ENCODE data around the gene SDR9C7.

Gene SDR9C7

DNA sequence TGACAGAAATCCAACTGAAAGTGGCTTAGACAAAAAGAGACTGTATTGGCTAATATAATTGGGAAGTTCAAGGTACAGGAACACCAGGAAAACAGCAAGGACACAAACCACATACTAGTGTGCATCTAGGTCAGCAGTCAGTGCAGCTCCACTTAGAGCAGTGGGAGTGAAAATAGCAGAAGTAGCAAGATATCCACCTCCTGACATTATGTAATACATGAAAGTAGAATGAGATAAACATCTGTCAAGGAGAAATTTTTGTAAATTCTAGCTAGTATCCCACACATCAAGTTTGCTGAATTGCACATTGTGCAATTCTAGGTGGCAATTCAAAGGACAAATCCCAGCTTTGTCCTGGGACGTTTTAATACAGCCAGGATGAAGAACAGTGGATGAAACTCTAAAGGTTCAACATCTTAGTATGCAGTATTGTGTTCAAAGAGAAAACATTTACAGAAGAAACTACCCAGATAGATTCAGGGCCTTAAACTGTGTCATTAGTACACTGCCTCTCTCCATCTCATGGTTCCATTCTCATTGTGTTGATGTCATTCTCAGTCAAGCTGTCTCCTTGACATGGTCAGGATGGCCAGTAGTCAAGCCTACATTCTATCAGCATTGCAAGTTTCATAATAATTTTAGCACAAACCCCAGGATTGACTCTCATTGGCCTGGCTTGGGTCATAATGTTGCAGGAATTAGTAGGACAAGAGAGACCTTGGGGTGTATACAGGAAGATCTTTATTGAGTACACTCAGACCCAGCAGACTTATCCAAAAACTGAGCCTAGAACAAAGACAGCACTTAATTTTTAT is 56.8 kb downstream of the SDR9C7 start:
- no peak for DNase-seq (ENCODE audit: low read depth in 2 of 2)

DNA sequence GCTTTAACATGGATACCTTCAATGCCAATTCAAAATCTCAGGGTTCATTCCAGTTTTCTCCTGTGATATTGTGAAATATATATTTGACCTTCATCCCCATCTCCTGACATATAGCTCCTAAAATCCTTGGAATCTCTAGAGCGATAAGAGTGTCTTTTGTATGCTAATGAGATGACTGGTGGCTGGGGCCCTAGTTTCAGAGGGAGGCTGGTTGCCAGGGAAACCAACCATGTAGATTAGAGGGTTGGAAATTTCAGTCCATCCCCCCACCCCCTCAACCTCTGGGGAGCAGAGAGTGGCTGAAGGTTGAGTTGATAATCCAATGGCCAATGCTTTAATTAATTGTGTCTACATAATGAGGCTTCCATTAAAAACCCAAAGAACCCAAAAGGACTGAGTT is 59.4 kb downstream of the SDR9C7 start:
- DNase-seq (ENCODE audit: low read depth in 2 of 2): no peak

DNA sequence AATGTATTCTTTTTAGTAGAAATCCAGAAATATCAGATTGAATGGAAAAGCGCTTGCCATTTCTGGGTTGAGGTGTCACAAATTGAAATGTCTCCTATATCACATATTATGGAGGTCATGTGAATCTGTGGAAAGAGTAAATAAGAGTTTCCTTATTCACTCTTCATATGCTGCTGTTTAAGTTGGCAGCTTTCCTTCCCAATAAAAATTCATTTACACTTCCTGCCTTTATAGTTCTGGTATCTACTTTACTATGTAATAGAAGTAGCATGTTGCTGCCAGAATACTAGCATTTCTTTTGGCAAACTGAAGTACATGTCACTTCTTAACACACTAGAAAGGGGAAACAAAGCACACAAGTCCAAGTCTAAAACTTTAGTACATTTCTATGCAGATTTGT is 60.8 kb downstream of the SDR9C7 start:
- no peak for DNase-seq (ENCODE audit: low read depth in 2 of 2)

Measured in stimulated activated CD4-positive, alpha-beta T cell treated with anti-CD3 and anti-CD28 coated beads, Interleukin-12 subunit alpha, Interleukin-12 subunit beta, amount 100 ng/mL, for 24 hours (primary cell).